ENCODE measurements around the gene ARCN1. TPM values are rescaled to one million over a fixed set of nuclear protein-coding genes. Genes with fewer than 3 reads are reported as not detected.
A peak's percentile ranks its signal among the peaks of the same experiment; 100 is the strongest.
"Not testable (repeated sequence)": the region's sequence is repeated elsewhere in the genome, so short reads cannot be mapped to it uniquely, and the experiment has no call there.

Gene ARCN1
- total and polyA plus RNA-seq, 2 donors from 2014 or later, result 64.7 to 107 TPM

GRCh38 chr11:118572981-118573550 is 857 bp downstream of the ARCN1 start:
- intact Hi-C loops (cut with DNase I), result no loop called here
- no peak for FAIRE-seq
- H3K9me3 ChIP-seq (ENCODE audit: control insufficient read depth in 2 of 3, insufficient read depth in 1 of 3, low read length in 3 of 3), result no peaks in the 10 kb centered on the region
- H3K36me3 ChIP-seq (ENCODE audit: control insufficient read depth in 2 of 3, insufficient read depth in 3 of 3, low read length in 3 of 3), result no peaks in the 10 kb centered on the region
- H3K4me3 ChIP-seq (ENCODE audit: low read length in 3 of 3), result peak overlapping the region; percentile 61 to 81 (median 65)
- H3K4me1 ChIP-seq (ENCODE audit: control insufficient read depth in 2 of 3, insufficient read depth in 2 of 3, low read depth in 1 of 3, low read length in 3 of 3), result peaks cover 0 to 16% (median 4%) of the 10 kb centered on the region in 3 donors
- peak in 3 of 5 donors; percentile 14 to 59 (median 55) for DNase-seq
- no peak for TF ChIP-seq CTCF (IDR thresholded peaks at IDR 0.05; ENCODE audit: borderline replicate concordance, extremely low read depth, insufficient read depth)
- H3K27ac ChIP-seq (ENCODE audit: low read depth in 2 of 2, low read length in 2 of 2), result peak overlapping the region; percentile 96 to 98
- no peaks in the 10 kb centered on the region for H3K27me3 ChIP-seq (ENCODE audit: control insufficient read depth, insufficient read depth, low read length)
- H3K9ac ChIP-seq (ENCODE audit: low read length in 3 of 3), result peak overlapping the region; percentile 20 to 97 (median 61)

- H3K9me3 ChIP-seq (ENCODE audit: control insufficient read depth in 2 of 3, insufficient read depth in 1 of 3, low read length in 3 of 3), result no peaks in the 10 kb centered on the region
- no peaks in the 10 kb centered on the region for H3K36me3 ChIP-seq (ENCODE audit: control insufficient read depth in 2 of 3, insufficient read depth in 3 of 3, low read length in 3 of 3)
- no peaks in the 10 kb centered on the region for H3K27me3 ChIP-seq (ENCODE audit: control insufficient read depth, insufficient read depth, low read length)
- TF ChIP-seq CTCF (IDR thresholded peaks at IDR 0.05; ENCODE audit: borderline replicate concordance, extremely low read depth, insufficient read depth), result no peak
- H3K27ac ChIP-seq (ENCODE audit: low read depth in 2 of 2, low read length in 2 of 2), result no peak overlapping the region
- no peak overlapping the region for H3K9ac ChIP-seq (ENCODE audit: low read length in 3 of 3)
- FAIRE-seq (no peak), DNase-seq (peak in 1 of 5 donors; percentile 1)
- intact Hi-C loops (cut with DNase I), result no loop called here
- peaks cover 0 to 16% (median 4%) of the 10 kb centered on the region in 3 donors for H3K4me1 ChIP-seq (ENCODE audit: control insufficient read depth in 2 of 3, insufficient read depth in 2 of 3, low read depth in 1 of 3, low read length in 3 of 3)
- H3K4me3 ChIP-seq (ENCODE audit: low read length in 3 of 3), result no peak overlapping the region
These were observed 2.4 kb downstream of the ARCN1 start for GRCh38 chr11:118574636-118575035.

- DNase-seq; H3K9me3 ChIP-seq (ENCODE audit: control insufficient read depth in 2 of 3, insufficient read depth in 1 of 3, low read length in 3 of 3); H3K27me3 ChIP-seq (ENCODE audit: control insufficient read depth, insufficient read depth, low read length); H3K9ac ChIP-seq (ENCODE audit: low read length in 3 of 3); H3K4me3 ChIP-seq (ENCODE audit: low read length in 3 of 3); FAIRE-seq; intact Hi-C loops (cut with DNase I); H3K27ac ChIP-seq (ENCODE audit: low read depth in 2 of 2, low read length in 2 of 2): not testable (repeated sequence)
- Histone ChIP-seq H3K4me1 (ENCODE audit: control insufficient read depth in 2 of 3, insufficient read depth in 2 of 3, low read depth in 1 of 3, low read length in 3 of 3) (peaks cover 0 to 16% (median 4%) of the 10 kb centered on the region in 3 donors), H3K36me3 (ENCODE audit: control insufficient read depth in 2 of 3, insufficient read depth in 3 of 3, low read length in 3 of 3) (peaks cover 2 to 13% (median 4%) of the 10 kb centered on the region in 3 donors)
These were observed 5.8 kb downstream of the ARCN1 start for GRCh38 chr11:118577995-118578394.

- Histone ChIP-seq H3K36me3 (ENCODE audit: control insufficient read depth in 2 of 3, insufficient read depth in 3 of 3, low read length in 3 of 3) (peaks cover 7 to 37% (median 21%) of the 10 kb centered on the region in 3 donors), H3K9me3 (ENCODE audit: control insufficient read depth in 2 of 3, insufficient read depth in 1 of 3, low read length in 3 of 3) (no peaks in the 10 kb centered on the region), H3K9ac (ENCODE audit: low read length in 3 of 3) (no peak overlapping the region), H3K4me1 (ENCODE audit: control insufficient read depth in 2 of 3, insufficient read depth in 2 of 3, low read depth in 1 of 3, low read length in 3 of 3) (peaks cover 0 to 2% (median under 1%) of the 10 kb centered on the region in 3 donors), H3K4me3 (ENCODE audit: low read length in 3 of 3) (no peak overlapping the region), H3K27ac (ENCODE audit: low read depth in 2 of 2, low read length in 2 of 2) (no peak overlapping the region), H3K27me3 (ENCODE audit: control insufficient read depth, insufficient read depth, low read length) (no peaks in the 10 kb centered on the region)
- intact Hi-C loops (cut with DNase I), result no loop called here
- DNase-seq (no peak), FAIRE-seq (no peak)
- TF ChIP-seq CTCF (IDR thresholded peaks at IDR 0.05; ENCODE audit: borderline replicate concordance, extremely low read depth, insufficient read depth), result no peak
These were observed 8.8 kb downstream of the ARCN1 start for GRCh38 chr11:118581057-118581456.
